Cerebellar nuclear complex (tissue), 1 donor: ENCODE measurements around the gene HMCN2.
"Not testable (repeated sequence)": the region's sequence is repeated elsewhere in the genome, so short reads cannot be mapped to it uniquely, and the experiment has no call there.

Experiments
- DNase-seq, 2 experiments: peaks; one replicate each; lab custom pipeline; 2025; lab: John Stamatoyannopoulos, UW

Gene HMCN2

DNA sequence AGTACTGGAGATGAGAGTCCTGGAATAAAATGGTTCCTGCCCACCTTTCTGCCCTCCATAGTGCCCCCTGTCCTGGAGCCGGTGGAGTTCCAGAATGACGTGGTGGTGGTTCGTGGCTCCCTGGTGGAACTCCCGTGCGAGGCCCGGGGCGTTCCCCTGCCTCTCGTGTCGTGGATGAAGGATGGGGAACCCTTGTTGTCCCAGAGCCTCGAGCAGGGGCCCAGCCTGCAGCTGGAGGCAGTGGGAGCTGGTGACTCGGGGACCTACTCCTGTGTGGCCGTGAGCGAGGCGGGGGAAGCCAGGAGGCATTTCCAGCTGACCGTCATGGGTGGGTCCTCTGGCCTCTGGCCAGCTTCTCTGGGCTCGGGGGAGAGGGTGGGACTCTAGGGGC, 128.1 kb downstream of the HMCN2 start:
- DNase-seq, result no peak

DNA sequence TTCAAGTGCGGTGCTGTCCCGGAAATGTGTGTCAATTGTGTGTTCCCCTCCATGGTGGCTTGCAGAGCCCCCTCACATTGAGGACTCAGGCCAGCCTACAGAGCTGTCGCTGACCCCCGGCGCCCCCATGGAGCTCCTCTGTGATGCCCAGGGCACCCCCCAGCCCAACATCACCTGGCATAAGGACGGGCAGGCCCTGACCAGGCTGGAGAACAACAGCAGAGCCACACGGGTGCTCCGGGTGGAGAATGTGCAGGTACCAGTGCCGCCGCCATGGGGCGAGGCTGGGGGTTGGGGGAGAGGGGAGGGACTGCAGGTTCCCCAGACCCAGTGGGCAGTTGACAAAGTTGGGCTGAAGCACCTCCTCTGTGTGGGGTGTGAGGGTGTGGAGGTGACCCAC, 128.8 kb downstream of the HMCN2 start:
- no peak for DNase-seq

GRCh38 chr9:130394814-130395470, 129.4 kb downstream of the HMCN2 start:
- no peak for DNase-seq

GRCh38 chr9:130395810-130396435, 130.4 kb downstream of the HMCN2 start:
- DNase-seq, result no peak

GRCh38 chr9:130396581-130396980, 131.0 kb downstream of the HMCN2 start:
- no peak for DNase-seq

DNA sequence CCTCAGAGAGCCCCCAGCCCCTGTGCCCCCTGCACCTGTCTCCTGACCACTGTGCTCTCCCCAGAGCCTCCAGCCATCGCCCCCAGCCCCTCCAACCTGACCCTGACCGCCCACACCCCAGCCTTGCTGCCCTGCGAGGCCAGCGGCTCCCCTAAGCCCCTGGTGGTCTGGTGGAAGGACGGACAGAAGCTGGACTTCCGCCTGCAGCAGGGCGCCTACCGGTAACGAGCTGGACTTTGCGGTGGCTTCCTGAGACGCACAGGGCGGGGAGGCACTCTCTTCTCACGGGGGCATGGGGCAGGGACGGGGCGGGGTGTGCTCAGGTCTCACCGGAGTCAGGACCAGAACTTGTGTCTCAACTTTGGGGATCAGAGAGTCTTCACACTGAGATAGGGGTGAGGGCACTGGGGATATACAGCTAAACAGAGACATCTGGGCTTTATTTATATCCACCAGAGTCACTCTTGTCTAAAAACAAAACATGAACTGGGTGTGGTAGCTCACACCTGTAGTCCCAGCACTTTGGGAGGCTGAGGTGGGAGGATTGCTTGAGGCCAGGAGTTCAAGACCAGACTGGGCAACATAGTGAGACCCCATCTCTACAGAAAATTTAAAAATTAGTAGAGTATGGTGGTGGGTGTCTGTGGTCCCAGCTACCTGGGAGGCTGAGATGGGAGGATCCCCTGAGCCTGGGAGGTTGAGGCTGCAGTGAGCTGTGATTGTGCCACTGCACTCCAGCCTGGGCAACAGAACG, 133.1 kb downstream of the HMCN2 start:
- no peak for DNase-seq

DNA sequence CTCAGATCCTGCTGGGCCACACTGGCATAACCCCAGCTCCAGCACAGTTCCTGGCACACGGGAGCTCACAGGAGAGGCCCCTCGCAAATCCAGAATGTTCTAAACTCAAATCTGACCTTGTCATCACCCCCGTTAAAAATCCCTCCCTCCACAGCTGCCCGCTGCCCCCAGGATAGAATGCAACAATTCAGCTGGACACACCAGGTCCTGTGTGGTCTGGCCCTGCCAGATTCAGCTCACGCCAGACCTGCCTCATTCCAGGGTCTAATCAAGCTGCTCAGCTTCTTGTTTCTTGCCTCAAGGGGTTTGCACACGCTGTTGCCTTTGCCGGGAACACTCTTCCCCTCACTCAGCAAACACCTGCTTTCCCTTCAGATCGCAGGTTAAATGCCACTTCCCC, 134.2 kb downstream of the HMCN2 start:
- no peak for DNase-seq

DNA sequence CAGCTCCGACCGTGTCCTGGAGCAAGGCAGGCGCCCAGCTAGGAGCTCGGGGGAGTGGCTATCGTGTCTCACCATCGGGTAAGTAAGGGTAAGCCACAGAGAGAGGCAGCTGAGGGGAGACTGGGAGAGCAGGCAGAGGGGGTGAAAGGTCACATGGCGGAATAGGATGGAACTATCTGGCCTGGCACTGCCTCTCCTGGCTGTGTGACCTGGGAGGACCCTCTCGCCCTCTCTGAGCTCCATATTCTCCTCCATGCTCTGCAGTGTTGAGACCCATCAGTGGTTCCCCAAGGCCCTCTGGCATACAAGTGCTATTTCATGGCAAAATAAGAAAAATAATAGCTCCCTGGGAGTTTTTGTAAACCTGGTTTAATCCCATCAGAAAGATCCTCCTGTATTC, 135.3 kb downstream of the HMCN2 start:
- DNase-seq, result no peak

GRCh38 chr9:130401742-130402141, 136.2 kb downstream of the HMCN2 start:
- DNase-seq, result not testable (repeated sequence)

GRCh38 chr9:130402243-130402642, 136.7 kb downstream of the HMCN2 start:
- DNase-seq, result no peak

DNA sequence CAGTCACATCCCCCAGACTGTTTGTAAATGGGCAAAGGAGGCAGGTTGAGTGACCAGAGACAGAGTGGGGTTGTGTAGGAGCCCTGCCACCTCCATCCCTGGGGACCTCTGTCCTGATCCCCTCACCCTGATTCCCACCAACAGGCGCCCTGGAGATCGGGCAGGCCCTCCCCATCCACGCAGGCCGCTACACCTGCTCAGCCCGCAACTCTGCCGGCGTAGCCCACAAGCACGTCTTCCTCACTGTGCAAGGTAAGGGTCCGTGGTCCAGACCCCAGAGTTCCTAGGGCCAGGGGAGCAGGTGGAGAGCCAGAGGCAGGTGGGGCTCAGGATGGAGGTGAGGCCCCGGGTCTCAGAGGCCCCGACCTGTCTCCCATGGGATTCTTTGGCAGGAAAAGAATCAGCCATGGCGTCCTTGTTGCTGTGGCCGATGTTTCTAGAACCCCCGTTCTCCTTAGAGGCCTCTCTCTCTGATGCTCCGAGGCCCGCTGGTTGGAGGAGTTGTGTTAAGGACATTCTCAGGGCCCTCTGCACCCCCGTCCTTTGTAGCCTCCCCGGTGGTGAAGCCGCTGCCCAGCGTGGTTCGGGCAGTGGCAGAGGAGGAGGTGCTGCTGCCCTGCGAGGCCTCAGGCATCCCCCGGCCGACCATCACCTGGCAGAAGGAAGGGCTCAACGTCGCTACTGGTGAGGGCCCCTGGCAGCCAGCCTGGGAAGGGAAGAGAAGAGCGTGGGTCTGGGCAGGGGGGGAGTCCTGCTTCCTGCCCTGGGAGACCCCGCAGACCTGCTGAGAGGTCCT, 137.3 kb downstream of the HMCN2 start:
- no peak for DNase-seq

- DNase-seq, result no peak
Observed at GRCh38 chr9:130405657-130406257, 140.2 kb downstream of the HMCN2 start.

DNA sequence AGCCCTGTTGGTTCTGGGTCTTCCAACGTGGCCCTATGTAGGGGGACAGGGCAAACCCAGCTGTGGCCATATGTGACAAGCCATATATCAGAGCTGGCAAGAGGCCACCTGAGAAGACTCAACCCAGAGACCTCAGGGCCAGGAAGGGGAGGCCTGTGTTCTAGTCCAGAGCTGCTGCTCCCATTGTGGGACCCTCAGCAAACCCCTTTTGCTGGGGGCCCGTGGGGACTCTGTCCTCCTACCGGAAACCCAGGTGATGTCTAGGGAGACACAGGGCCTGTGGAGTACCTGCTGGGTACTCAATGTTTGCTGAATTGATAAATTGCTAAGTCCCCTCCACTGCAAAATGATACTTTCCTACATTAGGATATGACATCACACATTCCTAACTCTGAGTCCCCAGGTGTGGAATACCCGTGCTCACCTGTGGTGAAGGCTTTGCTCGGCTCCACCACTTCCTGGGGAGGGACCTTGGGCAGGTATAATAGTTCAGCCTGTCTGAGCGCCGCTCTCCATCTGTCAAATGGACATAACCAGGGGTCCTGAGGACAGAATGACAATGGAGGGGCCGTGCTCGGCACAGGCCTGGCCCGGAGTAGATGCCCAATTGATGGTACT, 140.8 kb downstream of the HMCN2 start:
- DNase-seq, result no peak

DNA sequence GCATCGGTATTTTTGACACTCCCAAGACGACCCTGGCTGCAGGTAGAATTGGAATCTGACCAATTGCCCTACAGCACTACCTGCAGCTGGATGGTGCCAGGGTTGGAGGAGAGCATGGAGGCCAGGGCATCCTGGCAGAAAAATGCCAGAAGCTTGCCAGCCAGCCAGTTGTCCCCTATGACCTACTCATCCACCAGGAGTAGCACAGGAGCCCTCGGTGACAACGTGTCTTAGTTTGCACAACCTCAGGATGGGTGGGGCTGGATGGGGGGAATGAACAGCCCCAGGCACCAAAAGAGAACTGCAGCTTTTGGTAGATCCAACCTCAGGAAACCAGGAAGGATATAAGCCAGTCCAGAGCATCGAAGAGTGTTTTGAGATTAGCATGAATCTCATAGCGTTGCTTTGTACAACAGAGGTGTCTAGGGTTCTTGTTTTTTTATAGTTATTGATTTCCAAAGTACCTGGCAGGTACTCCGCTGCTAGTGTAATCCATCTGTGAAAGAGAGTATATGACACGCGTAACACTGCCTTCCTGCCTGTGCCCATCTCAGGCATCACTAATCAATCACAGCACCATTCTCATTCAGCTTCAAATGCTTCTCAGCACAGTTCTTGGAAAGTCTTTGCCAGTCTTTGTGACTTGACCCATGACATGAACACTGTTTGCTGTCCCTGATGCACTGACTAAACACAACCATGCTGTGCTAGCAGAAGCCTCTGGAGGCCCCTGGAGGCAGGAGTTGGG, 142.5 kb downstream of the HMCN2 start:
- DNase-seq, result no peak

DNA sequence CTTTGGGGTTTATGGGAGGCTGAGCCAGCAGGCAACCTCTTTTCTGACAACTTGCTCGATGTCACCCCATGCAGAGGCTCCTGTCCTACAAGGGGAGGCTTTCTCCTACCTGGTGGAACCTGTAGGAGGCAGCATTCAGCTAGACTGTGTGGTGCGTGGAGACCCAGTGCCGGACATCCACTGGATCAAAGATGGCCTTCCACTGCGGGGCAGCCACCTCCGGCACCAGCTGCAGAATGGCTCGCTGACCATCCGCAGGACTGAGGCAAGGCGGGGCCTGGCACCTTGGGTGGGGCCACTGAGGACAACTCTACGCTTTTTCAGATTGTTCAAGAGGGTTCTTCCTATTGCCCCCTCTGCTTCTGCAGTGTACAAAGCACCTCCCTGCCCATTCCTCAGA, 143.1 kb downstream of the HMCN2 start:
- DNase-seq, result no peak

GRCh38 chr9:130409246-130409645, 143.7 kb downstream of the HMCN2 start:
- no peak for DNase-seq

DNA sequence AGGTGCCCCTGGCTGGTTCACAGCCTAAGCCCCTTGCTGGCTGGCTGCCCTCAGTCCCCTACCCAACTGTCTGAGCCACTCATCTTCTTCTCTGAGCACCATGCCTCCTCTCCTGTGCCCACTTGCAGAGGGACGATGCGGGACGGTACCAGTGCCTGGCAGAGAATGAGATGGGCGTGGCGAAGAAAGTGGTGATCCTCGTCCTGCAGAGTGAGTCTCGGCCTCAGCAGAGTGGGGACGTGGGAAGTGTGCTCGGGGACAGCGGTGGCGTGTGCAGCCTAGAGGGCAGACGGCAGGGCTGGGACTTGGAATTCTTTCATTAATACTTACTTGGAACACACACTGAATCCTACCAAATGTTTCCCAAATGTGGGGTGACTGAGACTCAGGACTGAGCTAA, 144.9 kb downstream of the HMCN2 start:
- no peak for DNase-seq

- no peak for DNase-seq
Observed at GRCh38 chr9:130411566-130411915, 146.0 kb downstream of the HMCN2 start.

DNA sequence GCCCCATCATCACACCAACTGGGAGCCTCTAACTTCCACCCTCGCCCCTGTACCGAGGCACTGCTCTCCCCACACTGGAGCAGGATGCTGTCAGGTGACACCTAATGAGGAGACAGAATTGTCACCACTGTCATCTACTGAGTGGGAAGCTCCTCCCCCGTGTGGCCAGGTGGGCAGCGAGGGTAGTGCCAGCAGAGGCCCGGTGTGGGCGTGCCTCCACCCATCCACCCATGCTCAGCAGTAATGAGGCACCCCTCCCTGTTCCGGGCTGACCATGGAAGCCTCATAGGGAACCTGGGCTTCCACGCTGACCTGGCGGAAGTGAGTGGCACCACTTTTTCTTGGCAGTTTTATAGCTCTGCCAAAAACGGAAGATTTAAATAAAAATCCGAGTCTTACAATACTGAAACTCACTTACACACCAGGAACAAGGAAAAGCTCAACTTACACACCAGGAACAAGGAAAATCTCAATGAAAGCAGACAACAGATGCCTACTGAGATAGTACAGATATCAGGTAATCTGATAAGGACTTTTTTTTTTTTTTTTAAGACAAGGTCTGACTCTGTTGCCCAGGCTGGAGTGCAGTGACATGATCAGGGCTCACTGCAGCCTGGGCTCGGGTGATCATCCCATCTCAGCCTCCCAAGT, 148.6 kb downstream of the HMCN2 start:
- DNase-seq, result no peak
